GM23248 (cell line): Measurements from ENCODE around the gene WAC. TPM values are rescaled to one million over a fixed set of nuclear protein-coding genes. Genes with fewer than 3 reads are reported as not detected.

Experiments
- DNase-seq: peaks from one replicate; pipeline ENCODE4 v3.0.0-alpha.2; 2015
- H2AFZ ChIP-seq: fragments of 200-600 bp; sonication (generic); 2 replicates; pipeline ENCODE4 v1.6.1; 2016; ENCODE audit warnings: antibody characterized with exemption
- H3F3A ChIP-seq: fragments of 200-600 bp; sonication (generic); 2 replicates; pipeline ENCODE4 v1.6.1; 2016; ENCODE audit warnings: mild to moderate bottlenecking, antibody characterized with exemption, mixed run types; ENCODE audit not compliant: insufficient read depth
- H3K27ac ChIP-seq: fragments of 200-600 bp; sonication (generic); 2 replicates; pipeline ENCODE4 v1.5.1; 2016; ENCODE audit warnings: mild to moderate bottlenecking
- H3K27me3 ChIP-seq: fragments of 200-600 bp; sonication (generic); replicated peaks from 2 replicates; pipeline ENCODE4 v1.6.1; 2016; ENCODE audit warnings: mild to moderate bottlenecking; ENCODE audit not compliant: insufficient read depth
- H3K36me3 ChIP-seq: fragments of 200-600 bp; sonication (generic); 2 replicates; pipeline ENCODE4 v1.6.1; 2016; ENCODE audit warnings: low read depth, mild to moderate bottlenecking
- H3K4me1 ChIP-seq: fragments of 200-600 bp; sonication (generic); 2 replicates; pipeline ENCODE4 v1.6.1; 2016; ENCODE audit warnings: mild to moderate bottlenecking; ENCODE audit not compliant: insufficient read depth
- H3K4me2 ChIP-seq: fragments of 200-600 bp; sonication (generic); one replicate; pipeline ENCODE4 v1.6.1; 2016; ENCODE audit warnings: mild to moderate bottlenecking; ENCODE audit not compliant: unreplicated experiment
- H3K4me3 ChIP-seq: fragments of 200-600 bp; sonication (generic); 2 replicates; pipeline ENCODE4 v1.5.1; 2016; ENCODE audit warnings: mild to moderate bottlenecking
- H3K79me2 ChIP-seq: fragments of 200-600 bp; sonication (generic); 2 replicates; pipeline ENCODE4 v1.6.1; 2016; ENCODE audit warnings: mild to moderate bottlenecking; ENCODE audit not compliant: insufficient read depth
- H3K9ac ChIP-seq: fragments of 200-600 bp; sonication (generic); 2 replicates; pipeline ENCODE4 v1.6.1; 2016; ENCODE audit warnings: mild to moderate bottlenecking
- H3K9me2 ChIP-seq: fragments of 200-600 bp; sonication (generic); 2 replicates; pipeline ENCODE4 v1.6.1; 2016; ENCODE audit warnings: mixed run types, mild to moderate bottlenecking, moderate library complexity; ENCODE audit not compliant: insufficient read depth
- H3K9me3 ChIP-seq: fragments of 200-600 bp; sonication (generic); one replicate; pipeline ENCODE4 v1.6.1; 2017; ENCODE audit warnings: low read depth
- H4K20me1 ChIP-seq: fragments of 200-600 bp; sonication (generic); 2 replicates; pipeline ENCODE4 v1.6.0; 2016; ENCODE audit not compliant: insufficient read depth
- EZH2 ChIP-seq: fragments of 200-600 bp; sonication (generic); IDR thresholded peaks from 2 replicates; pipeline ENCODE4 v1.6.1; 2018; ENCODE audit warnings: antibody characterized with exemption, mild to moderate bottlenecking; ENCODE audit not compliant: insufficient read depth, poor library complexity, severe bottlenecking
- EZH2phosphoT487 ChIP-seq: fragments of 200-600 bp; sonication (generic); IDR thresholded peaks from 2 replicates; pipeline ENCODE4 v1.6.1; 2018; ENCODE audit warnings: antibody characterized with exemption, moderate library complexity, mild to moderate bottlenecking, low read depth; ENCODE audit not compliant: insufficient read depth
- WGBS, 2 experiments: methylation state at CpG; one replicate each; pipeline ENCODE4 v1.1.6; 2015 to 2017; ENCODE audit warnings: low lambda C conversion rate in 2 of 2, low coverage in 1 of 2; ENCODE audit errors: missing lambda C conversion rate in 2 of 2; 5-methylcytosine and 5-hydroxymethylcytosine counted together
- in situ Hi-C: fragments of 300-500 bp; cut with MboI; formaldehyde crosslinking; loops from 2 replicates; pipeline ENCODE4 v1.15.0; 2020
- polyA plus RNA-seq: library from polyadenylated mRNA; unstranded; fragments of >200 nt; fragmentation: Nextera tagmentation; extraction: Ambion mirVana; gene quantifications from 2 replicates; pipeline ENCODE4 v1.2.1, GENCODE V29; 2016
- total RNA-seq: library from RNA; depleted of rRNA; stranded (reverse); fragments of >200 nt; shearing (Covaris generic); gene quantifications from 2 replicates; pipeline ENCODE4 v1.2.3, GENCODE V29; 2014

The WAC gene
- total and polyA plus RNA-seq, 2 experiments from 2014 or later = 54.3 to 57.5 TPM

GRCh38 chr10:28494420-28494819 is 38.5 kb upstream of the WAC start:
- Histone ChIP-seq H4K20me1 (no peaks in the 10 kb centered on the region), H3K9me2 (no peaks in the 10 kb centered on the region), H3K4me3 (no peak overlapping the region), H3K27ac (no peak overlapping the region), H3K4me2 (no peak overlapping the region), H3K9ac (no peak overlapping the region), H3K9me3 (no peaks in the 10 kb centered on the region), H2AFZ (no peak overlapping the region), H3K4me1 (no peaks in the 10 kb centered on the region), H3K36me3 (no peaks in the 10 kb centered on the region), H3K79me2 (no peaks in the 10 kb centered on the region), H3K27me3 (peaks cover 4% of the 10 kb centered on the region; the same call in 1 of the 2 replicates), H3F3A (no peaks in the 10 kb centered on the region)
- TF ChIP-seq EZH2phosphoT487 (no peak), EZH2 (no peak)
- in situ Hi-C loops = no loop called here
- no peak for DNase-seq
- 20 to 38% methylated on average over 2 of the region's 2 CpGs for WGBS, 2 experiments

- peaks cover 3% of the 10 kb centered on the region; the same call in 1 of the 2 replicates for H3K27me3 ChIP-seq
- no peak overlapping the region for H2AFZ ChIP-seq
- DNase-seq = no peak
- H3K4me2 ChIP-seq = no peak overlapping the region
- no peaks in the 10 kb centered on the region for H3K79me2 ChIP-seq
- 37 to 61% methylated on average over 3 of the region's 3 CpGs for WGBS, 2 experiments
- no peaks in the 10 kb centered on the region for H3K9me3 ChIP-seq
- H3K9me2 ChIP-seq = no peaks in the 10 kb centered on the region
- H3K9ac ChIP-seq = no peak overlapping the region
- in situ Hi-C loops = no loop called here
- TF ChIP-seq EZH2phosphoT487 = no peak
- TF ChIP-seq EZH2 = no peak
- no peak overlapping the region for H3K27ac ChIP-seq
- H3K4me1 ChIP-seq = no peaks in the 10 kb centered on the region
- H3F3A ChIP-seq = no peaks in the 10 kb centered on the region
- H4K20me1 ChIP-seq = no peaks in the 10 kb centered on the region
- no peak overlapping the region for H3K4me3 ChIP-seq
- no peaks in the 10 kb centered on the region for H3K36me3 ChIP-seq
These were observed 37.8 kb upstream of the WAC start for GRCh38 chr10:28495084-28495483.

GRCh38 chr10:28496017-28496416 is 36.9 kb upstream of the WAC start:
- DNase-seq = no peak
- H3K4me2 ChIP-seq = no peak overlapping the region
- H3K4me3 ChIP-seq = no peak overlapping the region
- H3K27me3 ChIP-seq = no peaks in the 10 kb centered on the region
- H3K4me1 ChIP-seq = no peaks in the 10 kb centered on the region
- H3K79me2 ChIP-seq = no peaks in the 10 kb centered on the region
- H3K36me3 ChIP-seq = no peaks in the 10 kb centered on the region
- H3F3A ChIP-seq = no peaks in the 10 kb centered on the region
- H3K9me2 ChIP-seq = no peaks in the 10 kb centered on the region
- in situ Hi-C loops = no loop called here
- 45 to 47% methylated on average over 3 of the region's 3 CpGs for WGBS, 2 experiments
- no peaks in the 10 kb centered on the region for H3K9me3 ChIP-seq
- H4K20me1 ChIP-seq = no peaks in the 10 kb centered on the region
- no peak overlapping the region for H2AFZ ChIP-seq
- TF ChIP-seq EZH2phosphoT487 (no peak), EZH2 (no peak)
- H3K9ac ChIP-seq = no peak overlapping the region
- no peak overlapping the region for H3K27ac ChIP-seq

GRCh38 chr10:28496481-28496961 is 36.4 kb upstream of the WAC start:
- H2AFZ ChIP-seq = no peak overlapping the region
- no peaks in the 10 kb centered on the region for H3F3A ChIP-seq
- no peak overlapping the region for H3K27ac ChIP-seq
- no peaks in the 10 kb centered on the region for H4K20me1 ChIP-seq
- H3K27me3 ChIP-seq = no peaks in the 10 kb centered on the region
- no peaks in the 10 kb centered on the region for H3K79me2 ChIP-seq
- 36 to 45% methylated on average over 2 of the region's 2 CpGs for WGBS, 2 experiments
- H3K4me2 ChIP-seq = no peak overlapping the region
- H3K9me2 ChIP-seq = no peaks in the 10 kb centered on the region
- H3K9me3 ChIP-seq = no peaks in the 10 kb centered on the region
- H3K9ac ChIP-seq = no peak overlapping the region
- TF ChIP-seq EZH2 = no peak
- no peak for TF ChIP-seq EZH2phosphoT487
- in situ Hi-C loops = no loop called here
- no peaks in the 10 kb centered on the region for H3K36me3 ChIP-seq
- no peaks in the 10 kb centered on the region for H3K4me1 ChIP-seq
- no peak overlapping the region for H3K4me3 ChIP-seq
- DNase-seq = no peak
